Liver (tissue), 9 donors: ENCODE results near the gene RASAL2. TPM values are rescaled to one million over a fixed set of nuclear protein-coding genes. Genes with fewer than 3 reads are reported as not detected.

Experiments used
- DNase-seq: peaks from one replicate; pipeline ENCODE4 v3.0.0-alpha.2; 2017; ENCODE audit warnings: low spot score
- H3K27ac ChIP-seq, 2 donors: one replicate each; pipeline ENCODE4 v1.7.0; 2013; ENCODE audit warnings: inconsistent platforms in 2 of 2, low read length in 2 of 2, control low read depth in 1 of 2, low read depth in 1 of 2, mild to moderate bottlenecking in 1 of 2
- H3K27me3 ChIP-seq, 4 donors: one replicate each; pipeline versions ENCODE4 v1.6.1 to v1.7.0; 2013; ENCODE audit warnings: low read length in 3 of 4, inconsistent platforms in 1 of 4, mild to moderate bottlenecking in 1 of 4, moderate library complexity in 1 of 4; ENCODE audit not compliant: control insufficient read depth in 4 of 4, insufficient read depth in 4 of 4
- H3K36me3 ChIP-seq, 4 donors: one replicate each; pipeline versions ENCODE4 v1.6.1 to v1.7.0; 2013; ENCODE audit warnings: low read length in 3 of 4, mild to moderate bottlenecking in 3 of 4, low read depth in 1 of 4, moderate library complexity in 1 of 4; ENCODE audit not compliant: control insufficient read depth in 4 of 4, insufficient read depth in 3 of 4
- H3K4me1 ChIP-seq, 4 donors: one replicate each; pipeline versions ENCODE4 v1.6.1 to v1.7.0; 2013; ENCODE audit warnings: low read length in 3 of 4, mild to moderate bottlenecking in 3 of 4, moderate library complexity in 1 of 4; ENCODE audit not compliant: control insufficient read depth in 4 of 4, insufficient read depth in 4 of 4
- H3K4me3 ChIP-seq, 3 donors: one replicate each; pipeline versions ENCODE4 v1.6.1 to v1.7.0; 2013; ENCODE audit warnings: low read length in 3 of 3, control low read depth in 1 of 3, low read depth in 1 of 3, mild to moderate bottlenecking in 1 of 3
- H3K9ac ChIP-seq, 2 donors: one replicate each; pipeline ENCODE4 v1.7.0; 2013; ENCODE audit warnings: low read length in 2 of 2, mild to moderate bottlenecking in 2 of 2, moderate library complexity in 2 of 2, control low read depth in 1 of 2, low read depth in 1 of 2
- H3K9me3 ChIP-seq, 4 donors: one replicate each; pipeline versions ENCODE4 v1.6.1 to v1.7.0; 2013; ENCODE audit warnings: low read length in 3 of 4; ENCODE audit not compliant: control insufficient read depth in 4 of 4
- ATF3 ChIP-seq: IDR thresholded peaks from 2 replicates; pipeline ENCODE4 v1.6.1; 2016; ENCODE audit warnings: antibody characterized with exemption
- FOXA1 ChIP-seq: IDR thresholded peaks from 2 replicates; pipeline ENCODE4 v1.6.1; 2016; ENCODE audit warnings: antibody characterized with exemption
- FOXA2 ChIP-seq: IDR thresholded peaks from 2 replicates; pipeline ENCODE4 v1.6.1; 2016; ENCODE audit warnings: antibody characterized with exemption
- GABPA ChIP-seq, 2 donors: IDR thresholded peaks in 1 of 2; conservative IDR thresholded peaks in 1 of 2; 2 replicates each; pipeline ENCODE4 v1.6.1; 2016; ENCODE audit warnings: antibody characterized with exemption in 2 of 2, mild to moderate bottlenecking in 1 of 2, moderate library complexity in 1 of 2
- HNF4A ChIP-seq, 2 donors: conservative IDR thresholded peaks; 2 replicates each; pipeline ENCODE4 v1.6.1; 2016; ENCODE audit warnings: antibody characterized with exemption in 2 of 2, mild to moderate bottlenecking in 2 of 2
- HNF4G ChIP-seq: IDR thresholded peaks from 2 replicates; pipeline ENCODE4 v1.6.1; 2016; ENCODE audit warnings: antibody characterized with exemption
- JUND ChIP-seq, 2 donors: IDR thresholded peaks; 2 replicates each; pipeline ENCODE4 v1.6.1; 2016; ENCODE audit warnings: antibody characterized with exemption in 2 of 2
- NR2F2 ChIP-seq: IDR thresholded peaks from 2 replicates; pipeline ENCODE4 v1.6.1; 2016; ENCODE audit warnings: antibody characterized with exemption
- RAD21 ChIP-seq, 2 donors: IDR thresholded peaks; 2 replicates each; pipeline ENCODE4 v1.6.1; 2016; ENCODE audit warnings: antibody characterized with exemption in 2 of 2, mild to moderate bottlenecking in 2 of 2
- REST ChIP-seq: IDR thresholded peaks from 2 replicates; pipeline ENCODE4 v1.6.1; 2016; ENCODE audit warnings: antibody characterized with exemption, mild to moderate bottlenecking
- RXRA ChIP-seq, 2 donors: IDR thresholded peaks; 2 replicates each; pipeline ENCODE4 v1.6.1; 2017 to 2018; ENCODE audit warnings: antibody characterized with exemption in 2 of 2, mild to moderate bottlenecking in 1 of 2
- SP1 ChIP-seq: IDR thresholded peaks from 2 replicates; pipeline ENCODE4 v1.6.1; 2018; ENCODE audit warnings: antibody characterized with exemption, mild to moderate bottlenecking
- TAF1 ChIP-seq: conservative IDR thresholded peaks from 2 replicates; pipeline ENCODE4 v1.6.1; 2016; ENCODE audit warnings: antibody characterized with exemption, mild to moderate bottlenecking
- YY1 ChIP-seq: IDR thresholded peaks from 2 replicates; pipeline ENCODE4 v1.6.1; 2016; ENCODE audit warnings: antibody characterized with exemption, mild to moderate bottlenecking
- WGBS: extraction: QIAGEN DNeasy Blood & Tissue Kit; methylation state at CpG from one replicate; pipeline ENCODE4 v1.1.7; 2013; 5-methylcytosine and 5-hydroxymethylcytosine counted together
- polyA plus RNA-seq, 2 donors: library from polyadenylated mRNA; stranded (reverse) in 1 of 2; unstranded in 1 of 2; fragments of 200-250 nt in 1 of 2; fragments of >200 nt in 1 of 2; fragmentation: Nextera tagmentation in 1 of 2; extraction: Ambion mirVana in 1 of 2; gene quantifications; one replicate each; pipeline versions ENCODE4 v1.2.1 to v1.2.3, GENCODE V29; 2013 to 2015
- total RNA-seq, 2 donors: library from RNA; depleted of rRNA; stranded (reverse); fragments of >200 nt; gene quantifications; one replicate each; pipeline ENCODE4 v1.2.3, GENCODE V29; 2014
- TF ChIP-seq, protein P1 (sequence below): fragments of 150-350 bp; IDR thresholded peaks from 2 replicates; pipeline ENCODE4 v1.5.1; 2017; ENCODE audit warnings: improper control_type of control experiment, low read depth, low read length; ENCODE audit not compliant: missing input control
- TF ChIP-seq, protein P2 (sequence below): IDR thresholded peaks from 2 replicates; pipeline ENCODE4 v1.6.1; 2016; ENCODE audit warnings: antibody characterized with exemption
- TF ChIP-seq, protein P3 (sequence below): IDR thresholded peaks from 2 replicates; pipeline ENCODE4 v1.6.1; 2016; ENCODE audit warnings: antibody characterized with exemption
- donor health status: healthy.
- donor health status: healthy.
- donor health status: healthy.
- donor health status: healthy.
- donor health status: healthy.

The RASAL2 gene
- total and polyA plus RNA-seq, 4 donors: 1.8 to 8.1 (median 4.1) TPM

DNA sequence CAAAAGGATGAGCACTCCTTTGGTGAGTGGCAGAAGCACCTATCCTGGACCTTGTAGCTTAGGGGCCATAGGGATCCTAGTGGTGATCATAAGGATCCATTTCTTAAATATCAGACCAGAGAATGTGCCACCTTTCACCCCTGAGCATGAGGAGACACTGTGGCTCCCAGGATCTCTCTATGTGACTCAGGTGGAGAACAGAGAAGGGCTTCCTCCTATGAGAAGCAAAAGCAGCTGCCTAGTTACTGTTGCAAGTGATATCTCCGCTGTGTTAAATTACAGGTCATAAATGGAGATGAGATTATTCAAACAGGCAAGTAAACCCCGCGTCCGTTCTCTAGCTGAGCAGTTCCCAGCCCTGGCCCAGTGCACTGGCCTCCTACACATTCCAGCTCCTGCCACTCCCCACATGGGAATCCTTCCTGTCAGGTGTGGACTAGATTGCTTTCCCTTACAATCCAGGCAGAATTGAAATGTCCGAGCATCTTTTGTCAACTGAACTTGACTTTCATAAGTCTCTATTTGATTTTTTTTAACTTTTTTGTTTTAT, 376.6 kb downstream of the RASAL2 start:
- WGBS: 82% methylated on average over 5 of the region's 5 CpGs

More for the DNA sequence above, 376.6 kb downstream of the RASAL2 start:
- Histone ChIP-seq H3K9ac (no peak overlapping the region), H3K4me1 (no peaks in the 10 kb centered on the region), H3K4me3 (no peak overlapping the region), H3K36me3 (peaks cover 0 to 18% (median 9%) of the 10 kb centered on the region in 4 donors), H3K27me3 (no peaks in the 10 kb centered on the region), H3K9me3 (no peaks in the 10 kb centered on the region), H3K27ac (no peak overlapping the region)
- DNase-seq: no peak
- TF ChIP-seq RXRA (IDR thresholded peaks at IDR 0.05) (no peak), TAF1 (no peak), FOXA2 (no peak), SP1 (no peak), HNF4G (no peak), REST (no peak), GABPA (IDR thresholded peaks at IDR 0.05 in 1 of 2, conservative IDR thresholded peaks at IDR 0.05 in 1 of 2) (no peak), RAD21 (IDR thresholded peaks at IDR 0.05) (no peak), JUND (IDR thresholded peaks at IDR 0.05) (no peak), HNF4A (conservative IDR thresholded peaks at IDR 0.05) (no peak), NR2F2 (no peak), YY1 (no peak), ATF3 (no peak), FOXA1 (no peak)
- TF ChIP-seq, protein P1, sequence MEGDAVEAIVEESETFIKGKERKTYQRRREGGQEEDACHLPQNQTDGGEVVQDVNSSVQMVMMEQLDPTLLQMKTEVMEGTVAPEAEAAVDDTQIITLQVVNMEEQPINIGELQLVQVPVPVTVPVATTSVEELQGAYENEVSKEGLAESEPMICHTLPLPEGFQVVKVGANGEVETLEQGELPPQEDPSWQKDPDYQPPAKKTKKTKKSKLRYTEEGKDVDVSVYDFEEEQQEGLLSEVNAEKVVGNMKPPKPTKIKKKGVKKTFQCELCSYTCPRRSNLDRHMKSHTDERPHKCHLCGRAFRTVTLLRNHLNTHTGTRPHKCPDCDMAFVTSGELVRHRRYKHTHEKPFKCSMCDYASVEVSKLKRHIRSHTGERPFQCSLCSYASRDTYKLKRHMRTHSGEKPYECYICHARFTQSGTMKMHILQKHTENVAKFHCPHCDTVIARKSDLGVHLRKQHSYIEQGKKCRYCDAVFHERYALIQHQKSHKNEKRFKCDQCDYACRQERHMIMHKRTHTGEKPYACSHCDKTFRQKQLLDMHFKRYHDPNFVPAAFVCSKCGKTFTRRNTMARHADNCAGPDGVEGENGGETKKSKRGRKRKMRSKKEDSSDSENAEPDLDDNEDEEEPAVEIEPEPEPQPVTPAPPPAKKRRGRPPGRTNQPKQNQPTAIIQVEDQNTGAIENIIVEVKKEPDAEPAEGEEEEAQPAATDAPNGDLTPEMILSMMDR: no peak
- TF ChIP-seq, protein P2, sequence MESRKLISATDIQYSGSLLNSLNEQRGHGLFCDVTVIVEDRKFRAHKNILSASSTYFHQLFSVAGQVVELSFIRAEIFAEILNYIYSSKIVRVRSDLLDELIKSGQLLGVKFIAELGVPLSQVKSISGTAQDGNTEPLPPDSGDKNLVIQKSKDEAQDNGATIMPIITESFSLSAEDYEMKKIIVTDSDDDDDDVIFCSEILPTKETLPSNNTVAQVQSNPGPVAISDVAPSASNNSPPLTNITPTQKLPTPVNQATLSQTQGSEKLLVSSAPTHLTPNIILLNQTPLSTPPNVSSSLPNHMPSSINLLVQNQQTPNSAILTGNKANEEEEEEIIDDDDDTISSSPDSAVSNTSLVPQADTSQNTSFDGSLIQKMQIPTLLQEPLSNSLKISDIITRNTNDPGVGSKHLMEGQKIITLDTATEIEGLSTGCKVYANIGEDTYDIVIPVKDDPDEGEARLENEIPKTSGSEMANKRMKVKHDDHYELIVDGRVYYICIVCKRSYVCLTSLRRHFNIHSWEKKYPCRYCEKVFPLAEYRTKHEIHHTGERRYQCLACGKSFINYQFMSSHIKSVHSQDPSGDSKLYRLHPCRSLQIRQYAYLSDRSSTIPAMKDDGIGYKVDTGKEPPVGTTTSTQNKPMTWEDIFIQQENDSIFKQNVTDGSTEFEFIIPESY: no peak
- TF ChIP-seq, protein P3, sequence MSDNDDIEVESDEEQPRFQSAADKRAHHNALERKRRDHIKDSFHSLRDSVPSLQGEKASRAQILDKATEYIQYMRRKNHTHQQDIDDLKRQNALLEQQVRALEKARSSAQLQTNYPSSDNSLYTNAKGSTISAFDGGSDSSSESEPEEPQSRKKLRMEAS: no peak
